SK-N-SH (cell line): ENCODE results near the gene HIPK2. TPM values are rescaled to one million over a fixed set of nuclear protein-coding genes. Genes with fewer than 3 reads are reported as not detected.

Experiments
- CTCF ChIA-PET: fragments of 300-600, 350-600 bp; formaldehyde crosslinking; extraction: SDS; loops from one replicate; lab custom pipeline; 2021; lab: Yijun Ruan, JAX
- POLR2A ChIA-PET: fragments of 350-600 bp; sonication (Branson Sonifier 250); formaldehyde crosslinking; extraction: SDS; loops from one replicate; lab custom pipeline; 2020; ENCODE audit warnings: antibody characterized with exemption, inconsistent platforms; lab: Yijun Ruan, JAX
- DNase-seq: peaks from one replicate; pipeline ENCODE4 v3.0.0; 2012
- H2AFZ ChIP-seq: fragments of 200-600 bp; sonication (generic); 2 replicates; pipeline ENCODE4 v1.8.1; 2016; ENCODE audit warnings: antibody characterized with exemption, mild to moderate bottlenecking, low read depth
- H3F3A ChIP-seq: fragments of 200-600 bp; sonication (generic); replicated peaks from 2 replicates; pipeline ENCODE3; 2016; ENCODE audit warnings: antibody characterized with exemption, mild to moderate bottlenecking; ENCODE audit not compliant: insufficient read depth
- H3K27ac ChIP-seq, 2 experiments: fragments of 200-500 bp in 1 of 2; fragments of 200-600 bp in 1 of 2; sonication (Bioruptor generic) in 1 of 2; sonication (generic), shearing (Covaris generic) in 1 of 2; 2 replicates each; pipeline versions ENCODE4 v1.5.1 to v1.6.1; 2014 to 2016; ENCODE audit warnings: low read depth in 2 of 2, inconsistent platforms in 1 of 2, low read length in 1 of 2, mild to moderate bottlenecking in 1 of 2, mixed read lengths in 1 of 2
- H3K27me3 ChIP-seq: fragments of 200-600 bp; sonication (generic), shearing (Covaris generic); 2 replicates; pipeline ENCODE4 v1.6.1; 2016; ENCODE audit warnings: mixed run types; ENCODE audit not compliant: insufficient read depth
- H3K36me3 ChIP-seq, 2 experiments: fragments of 200-500 bp in 1 of 2; fragments of 200-600 bp in 1 of 2; sonication (Bioruptor generic) in 1 of 2; sonication (generic) in 1 of 2; replicated peaks in 1 of 2; 2 replicates each; pipeline versions ENCODE3 to v1.5.1; 2014 to 2016; ENCODE audit warnings: low read length in 1 of 2, mild to moderate bottlenecking in 1 of 2; ENCODE audit not compliant: insufficient read depth in 2 of 2, control insufficient read depth in 1 of 2
- H3K4me1 ChIP-seq, 2 experiments: fragments of 200-500 bp in 1 of 2; fragments of 200-600 bp in 1 of 2; sonication (Bioruptor generic) in 1 of 2; sonication (generic), shearing (Covaris generic) in 1 of 2; 2 replicates each; pipeline versions ENCODE4 v1.5.1 to v1.6.1; 2014 to 2016; ENCODE audit warnings: low read depth in 1 of 2, low read length in 1 of 2, mixed run types in 1 of 2; ENCODE audit not compliant: insufficient read depth in 2 of 2, control insufficient read depth in 1 of 2
- H3K4me2 ChIP-seq: fragments of 200-600 bp; sonication (generic), shearing (Covaris generic); 2 replicates; pipeline ENCODE4 v1.6.1; 2017; ENCODE audit warnings: mixed run types
- H3K4me3 ChIP-seq, 2 experiments: fragments of 200-500 bp in 1 of 2; fragments of 200-600 bp in 1 of 2; sonication (Bioruptor generic) in 1 of 2; sonication (generic), shearing (Covaris generic) in 1 of 2; 2 replicates each; pipeline versions ENCODE4 v1.5.1 to v1.8.1; 2014 to 2016; ENCODE audit warnings: low read depth in 2 of 2, inconsistent platforms in 1 of 2, low read length in 1 of 2, mild to moderate bottlenecking in 1 of 2, mixed read lengths in 1 of 2, moderate library complexity in 1 of 2
- H3K79me2 ChIP-seq: fragments of 200-600 bp; sonication (generic); 2 replicates; pipeline ENCODE4 v1.8.1; 2017; ENCODE audit warnings: mild to moderate bottlenecking; ENCODE audit not compliant: insufficient read depth
- H3K9ac ChIP-seq: fragments of 200-600 bp; sonication (generic); 2 replicates; pipeline ENCODE4 v1.6.1; 2017; ENCODE audit warnings: mixed run types
- H3K9me2 ChIP-seq: fragments of 200-600 bp; sonication (generic); 2 replicates; pipeline ENCODE4 v1.6.1; 2017; ENCODE audit warnings: mixed run types
- H3K9me3 ChIP-seq: fragments of 200-600 bp; sonication (generic); 2 replicates; pipeline ENCODE4 v1.6.1; 2017; ENCODE audit warnings: mixed run types, mild to moderate bottlenecking, moderate library complexity
- H4K20me1 ChIP-seq: fragments of 200-600 bp; sonication (generic); 2 replicates; pipeline ENCODE4 v1.6.1; 2017; ENCODE audit warnings: mild to moderate bottlenecking, mixed run types; ENCODE audit not compliant: insufficient read depth
- CHD2 ChIP-seq: fragments of 150-350 bp; IDR thresholded peaks from 2 replicates; pipeline ENCODE4 v1.6.1; 2018; ENCODE audit warnings: low read length; ENCODE audit not compliant: partially characterized antibody
- EZH2phosphoT487 ChIP-seq: fragments of 200-600 bp; sonication (generic); IDR thresholded peaks from 2 replicates; pipeline ENCODE4 v1.6.1; 2017; ENCODE audit warnings: low read depth, mixed run types, mild to moderate bottlenecking, antibody characterized with exemption, moderate library complexity, borderline replicate concordance
- FOSL2 ChIP-seq: IDR thresholded peaks from 2 replicates; pipeline ENCODE4 v1.4.0; 2012; ENCODE audit warnings: low read depth, mild to moderate bottlenecking, moderate library complexity, borderline replicate concordance
- FOXJ3 ChIP-seq: sonication (generic); formaldehyde crosslinking; IDR thresholded peaks from 2 replicates; pipeline ENCODE4 v1.5.1; 2020; ENCODE audit warnings: mild to moderate bottlenecking, missing genetic modification reagents
- GABPA ChIP-seq: IDR thresholded peaks from 2 replicates; pipeline ENCODE4 v1.4.0; 2012; ENCODE audit warnings: low read depth, mild to moderate bottlenecking
- JUND ChIP-seq: IDR thresholded peaks from 2 replicates; pipeline ENCODE4 v1.4.0; 2012
- MXI1 ChIP-seq: IDR thresholded peaks from 2 replicates; pipeline ENCODE4 v1.6.1; 2012; ENCODE audit warnings: mild to moderate bottlenecking, low read depth, low read length, improper control_type of control experiment
- RAD21 ChIP-seq: IDR thresholded peaks from 2 replicates; pipeline ENCODE4 v1.6.1; 2012; ENCODE audit warnings: mild to moderate bottlenecking, low read length
- RCOR1 ChIP-seq: fragments of 150-350 bp; IDR thresholded peaks from 2 replicates; pipeline ENCODE4 v1.6.1; 2017; ENCODE audit warnings: antibody characterized with exemption, low read length
- RFX5 ChIP-seq: IDR thresholded peaks from 2 replicates; pipeline ENCODE4 v1.6.1; 2012; ENCODE audit warnings: mild to moderate bottlenecking, improper control_type of control experiment, low read length
- RXRA ChIP-seq: IDR thresholded peaks from 2 replicates; pipeline ENCODE4 v1.4.0; 2012; ENCODE audit warnings: low read depth, mild to moderate bottlenecking, borderline replicate concordance
- SIN3A ChIP-seq: IDR thresholded peaks from 2 replicates; pipeline ENCODE4 v1.6.1; 2012; ENCODE audit warnings: low read depth, mild to moderate bottlenecking, low read length, moderate library complexity, borderline replicate concordance
- SMC3 ChIP-seq: IDR thresholded peaks from 2 replicates; pipeline ENCODE4 v1.6.1; 2012; ENCODE audit warnings: low read depth, low read length, improper control_type of control experiment
- TAF1 ChIP-seq: IDR thresholded peaks from 2 replicates; pipeline ENCODE4 v1.6.1; 2012; ENCODE audit warnings: low read depth, mild to moderate bottlenecking, low read length, moderate library complexity, borderline replicate concordance
- TCF12 ChIP-seq: IDR thresholded peaks from 2 replicates; pipeline ENCODE4 v1.4.0; 2012
- USF2 ChIP-seq: fragments of 150-350 bp; IDR thresholded peaks from 2 replicates; pipeline ENCODE4 v1.6.1; 2017; ENCODE audit warnings: antibody characterized with exemption, low read length, low read depth, borderline replicate concordance
- YY1 ChIP-seq: IDR thresholded peaks from 2 replicates; pipeline ENCODE4 v1.4.0; 2012; ENCODE audit warnings: low read depth, mild to moderate bottlenecking
- WGBS: methylation state at CpG from one replicate; pipeline ENCODE4 v1.1.6; 2017; ENCODE audit warnings: low lambda C conversion rate; 5-methylcytosine and 5-hydroxymethylcytosine counted together
- polyA plus RNA-seq, 3 experiments: library from polyadenylated mRNA; depleted of rRNA; stranded (reverse); fragments of >200 nt; gene quantifications; 2 replicates each; pipeline ENCODE4 v1.2.3, GENCODE V29; 2012
- TF ChIP-seq, protein P1 (sequence below): fragments of 150-350 bp; IDR thresholded peaks from 2 replicates; pipeline ENCODE4 v1.6.1; 2016; ENCODE audit warnings: mild to moderate bottlenecking, low read depth, low read length
- TF ChIP-seq, protein P2 (sequence below): fragments of 200-600 bp; sonication (generic); IDR thresholded peaks from 2 replicates; pipeline ENCODE4 v1.6.1; 2017; ENCODE audit warnings: antibody characterized with exemption, mild to moderate bottlenecking, moderate library complexity

The HIPK2 gene
- polyA plus RNA-seq, 1 of the 3 experiments (the other 2 are of a cell fraction): 14.2 TPM

GRCh38 chr7:139776486-139777132 is 1.2 kb downstream of the HIPK2 start:
- WGBS: 3% methylated on average over 24 of the region's 26 CpGs
- CTCF ChIA-PET: interaction anchor here (0.6 to 8.6 kb wide), 12 partner anchors 31 to 691 kb away, joined by 3 to 53 read pairs (median 3); no protein-coding TSS in a partner anchor

DNA sequence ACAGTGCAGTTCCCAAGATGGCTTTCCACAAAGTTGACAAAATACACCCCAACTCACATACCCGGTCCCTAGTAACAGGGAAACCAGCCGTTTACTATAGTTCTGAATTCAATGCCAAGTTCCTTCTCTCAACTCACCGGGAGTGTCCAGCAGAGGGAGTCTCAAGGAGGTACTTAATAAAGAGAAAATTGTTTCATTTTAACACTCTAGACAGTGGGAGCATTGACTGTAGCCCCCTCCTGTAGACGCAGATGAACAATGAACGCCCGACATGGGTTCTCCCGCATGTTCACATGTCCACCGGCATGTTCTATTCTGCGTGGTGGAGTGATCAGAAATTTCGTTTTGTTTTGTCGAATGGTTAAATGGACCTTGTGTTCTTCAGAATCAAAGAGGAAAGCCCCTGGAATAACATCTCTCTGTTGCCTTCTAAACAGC is 1.9 kb downstream of the HIPK2 start:
- Histone ChIP-seq H3K4me3 (peak overlapping the region; percentile 84 to 98), H3K27ac (peak overlapping the region; percentile 87 to 97), H3K9me3 (no peaks in the 10 kb centered on the region), H3K9ac (peak overlapping the region; percentile 82), H3K79me2 (peaks cover 67% of the 10 kb centered on the region), H2AFZ (no peak overlapping the region), H3K4me2 (peak overlapping the region; percentile 90), H3K27me3 (no peaks in the 10 kb centered on the region), H3K4me1 (peaks cover 27 to 40% of the 10 kb centered on the region in 2 experiments), H3K36me3 (peaks cover 3 to 4% of the 10 kb centered on the region in 2 experiments), H3F3A (peaks cover 57% of the 10 kb centered on the region), H4K20me1 (peaks cover 15% of the 10 kb centered on the region), H3K9me2 (no peaks in the 10 kb centered on the region)
- DNase-seq: peak; percentile 80
- ChIA-PET CTCF (no interaction called here), POLR2A (no interaction called here)
- WGBS: 3% methylated on average over 11 of the region's 11 CpGs
- peak; percentile 69; the same call in 1 of the 2 replicates for TF ChIP-seq TAF1
- TF ChIP-seq RCOR1: 0 out of 2 replicates have a peak, but pooled peaks have one; percentile 49
- TF ChIP-seq SIN3A: peak; percentile 86; the same call in 1 of the 2 replicates
- no peak for TF ChIP-seq YY1
- TF ChIP-seq, protein P1, sequence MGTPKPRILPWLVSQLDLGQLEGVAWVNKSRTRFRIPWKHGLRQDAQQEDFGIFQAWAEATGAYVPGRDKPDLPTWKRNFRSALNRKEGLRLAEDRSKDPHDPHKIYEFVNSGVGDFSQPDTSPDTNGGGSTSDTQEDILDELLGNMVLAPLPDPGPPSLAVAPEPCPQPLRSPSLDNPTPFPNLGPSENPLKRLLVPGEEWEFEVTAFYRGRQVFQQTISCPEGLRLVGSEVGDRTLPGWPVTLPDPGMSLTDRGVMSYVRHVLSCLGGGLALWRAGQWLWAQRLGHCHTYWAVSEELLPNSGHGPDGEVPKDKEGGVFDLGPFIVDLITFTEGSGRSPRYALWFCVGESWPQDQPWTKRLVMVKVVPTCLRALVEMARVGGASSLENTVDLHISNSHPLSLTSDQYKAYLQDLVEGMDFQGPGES: 0 out of 2 replicates have a peak, but pooled peaks have one; percentile 31
- no peak for TF ChIP-seq RFX5
- TF ChIP-seq RXRA: 0 out of 2 replicates have a peak, but pooled peaks have one; percentile 17
- no peak for TF ChIP-seq EZH2phosphoT487
- TF ChIP-seq, protein P2, sequence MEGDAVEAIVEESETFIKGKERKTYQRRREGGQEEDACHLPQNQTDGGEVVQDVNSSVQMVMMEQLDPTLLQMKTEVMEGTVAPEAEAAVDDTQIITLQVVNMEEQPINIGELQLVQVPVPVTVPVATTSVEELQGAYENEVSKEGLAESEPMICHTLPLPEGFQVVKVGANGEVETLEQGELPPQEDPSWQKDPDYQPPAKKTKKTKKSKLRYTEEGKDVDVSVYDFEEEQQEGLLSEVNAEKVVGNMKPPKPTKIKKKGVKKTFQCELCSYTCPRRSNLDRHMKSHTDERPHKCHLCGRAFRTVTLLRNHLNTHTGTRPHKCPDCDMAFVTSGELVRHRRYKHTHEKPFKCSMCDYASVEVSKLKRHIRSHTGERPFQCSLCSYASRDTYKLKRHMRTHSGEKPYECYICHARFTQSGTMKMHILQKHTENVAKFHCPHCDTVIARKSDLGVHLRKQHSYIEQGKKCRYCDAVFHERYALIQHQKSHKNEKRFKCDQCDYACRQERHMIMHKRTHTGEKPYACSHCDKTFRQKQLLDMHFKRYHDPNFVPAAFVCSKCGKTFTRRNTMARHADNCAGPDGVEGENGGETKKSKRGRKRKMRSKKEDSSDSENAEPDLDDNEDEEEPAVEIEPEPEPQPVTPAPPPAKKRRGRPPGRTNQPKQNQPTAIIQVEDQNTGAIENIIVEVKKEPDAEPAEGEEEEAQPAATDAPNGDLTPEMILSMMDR: peak; percentile 95
- no peak for TF ChIP-seq GABPA
- TF ChIP-seq JUND: no peak
- TF ChIP-seq RAD21: peak; percentile 69
- peak; percentile 80 for TF ChIP-seq SMC3
- peak; percentile 18; the same call in 1 of the 2 replicates for TF ChIP-seq FOSL2
- peak; percentile 51 for TF ChIP-seq CHD2
- TF ChIP-seq USF2: no peak

More at GRCh38 chr7:139776486-139777132, 1.2 kb downstream of the HIPK2 start:
- Histone ChIP-seq H3K27ac (peak overlapping the region; percentile 87 to 97), H3F3A (peaks cover 51% of the 10 kb centered on the region), H4K20me1 (peaks cover 12% of the 10 kb centered on the region), H3K36me3 (peaks cover 3 to 4% of the 10 kb centered on the region in 2 experiments), H3K4me1 (peaks cover 27 to 38% of the 10 kb centered on the region in 2 experiments), H3K4me3 (peak overlapping the region; percentile 84 to 98), H3K79me2 (peaks cover 66% of the 10 kb centered on the region), H3K9me2 (no peaks in the 10 kb centered on the region), H2AFZ (peak overlapping the region; percentile 49; the same call in 1 of the 2 replicates), H3K9me3 (no peaks in the 10 kb centered on the region), H3K9ac (peak overlapping the region; percentile 82), H3K4me2 (peak overlapping the region; percentile 90), H3K27me3 (no peaks in the 10 kb centered on the region)
- POLR2A ChIA-PET: no interaction called here
- no peak for TF ChIP-seq FOXJ3 (CRISPR knock-in tag)
- TF ChIP-seq RCOR1: 0 out of 2 replicates have a peak, but pooled peaks have one; percentile 6
- no peak for TF ChIP-seq SIN3A
- TF ChIP-seq TCF12: no peak
- 0 out of 2 replicates have a peak, but pooled peaks have one; percentile 19 for TF ChIP-seq JUND
- TF ChIP-seq MXI1: no peak; the same call in 1 of the 2 replicates
- peak; percentile 8; the same call in 1 of the 2 replicates for TF ChIP-seq FOSL2
- TF ChIP-seq YY1: peak; percentile 38; the same call in 1 of the 2 replicates
- no peak for TF ChIP-seq RXRA
- peak; percentile 62 for DNase-seq
